GM19395 (cell line): ENCODE measurements around the gene COL12A1.

ENCODE experiments used
- ATAC-seq: cut with Tn5 transposase; IDR thresholded peaks from one replicate; pipeline ENCODE4 v1.9.1; 2021; ENCODE audit warnings: mild to moderate bottlenecking, moderate library complexity; ENCODE audit not compliant: unreplicated experiment

The COL12A1 gene

GRCh38 chr6:75065523-75065922 is 140.3 kb downstream of the COL12A1 start:
- no peak for ATAC-seq

GRCh38 chr6:75052491-75052890 is 153.4 kb downstream of the COL12A1 start:
- no peak for ATAC-seq

GRCh38 chr6:75049308-75049707 is 156.5 kb downstream of the COL12A1 start:
- no peak for ATAC-seq

GRCh38 chr6:75044846-75045245 is 161.0 kb downstream of the COL12A1 start:
- ATAC-seq: no peak

GRCh38 chr6:75041381-75041780 is 164.5 kb downstream of the COL12A1 start:
- ATAC-seq: no peak
